ENCODE data around the gene MZT1. TPM values are rescaled to one million over a fixed set of nuclear protein-coding genes. Genes with fewer than 3 reads are reported as not detected.

The MZT1 gene, protein sequence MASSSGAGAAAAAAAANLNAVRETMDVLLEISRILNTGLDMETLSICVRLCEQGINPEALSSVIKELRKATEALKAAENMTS
- 8.6 to 16.3 TPM (median 13.4 TPM) in 5 replicates for total RNA-seq (2022; extraction: Qiagen RNA extraction; ENCODE audit: low read depth)

DNA sequence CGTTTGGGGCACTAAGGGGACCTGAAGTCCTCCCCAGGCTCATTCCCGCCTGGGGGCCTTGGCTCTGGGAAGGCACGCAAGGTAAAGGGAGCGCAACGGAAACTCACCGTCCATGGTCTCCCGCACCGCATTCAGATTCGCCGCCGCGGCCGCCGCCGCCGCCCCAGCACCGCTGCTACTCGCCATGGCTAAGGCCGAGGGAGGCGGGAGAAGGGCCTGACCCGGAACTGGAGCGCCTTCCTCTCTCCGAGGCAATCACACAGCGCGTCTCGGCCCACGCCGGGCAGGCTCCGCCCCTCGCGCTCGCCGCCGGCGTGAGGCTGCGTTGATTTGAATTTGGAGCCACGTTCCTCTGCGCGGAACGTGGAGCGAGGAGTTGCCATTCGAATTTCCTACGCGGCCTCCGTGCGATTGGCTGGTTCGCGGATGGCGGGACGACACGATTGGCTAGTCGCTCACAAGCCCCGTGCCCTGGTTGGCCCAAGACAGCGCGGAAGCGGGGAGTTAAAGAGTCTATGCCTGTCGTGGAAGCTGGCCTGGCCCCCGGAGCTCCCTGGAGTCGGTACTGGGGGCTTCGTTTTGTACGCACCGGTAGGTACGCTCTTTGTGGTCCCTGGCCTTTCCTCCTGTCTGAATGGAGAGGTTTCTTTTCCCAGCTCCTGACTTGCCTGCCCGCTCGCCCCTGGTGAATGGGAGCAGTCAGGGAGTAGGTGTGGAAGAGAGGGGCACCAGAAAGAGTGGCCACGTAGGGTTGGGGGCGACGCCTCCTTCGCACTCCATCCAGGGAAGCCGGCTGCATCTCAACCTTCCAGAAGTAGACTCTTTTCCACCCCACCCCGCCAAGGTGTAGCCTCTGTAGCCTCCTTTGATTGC is at the start of gene MZT1, which contains the start of gene BORA:
TSS of gene MZT1 (minus strand) at position 213 of the 873 bp plus-strand sequence. CDS start at position 186, 27 bp downstream.
TSS of gene BORA (plus strand) at position 507 of the 873 bp plus-strand sequence. CDS start 1,018 bp downstream, outside the sequence.

Other genes starting within 250 kb of the MZT1 start
- gene BORA, start 294 bp upstream of the MZT1 start, total RNA-seq (2022; extraction: Qiagen RNA extraction; ENCODE audit: low read depth), result 7.7 to 12.2 TPM (median 8.5 TPM) in 5 replicates
- gene DIS3, start 54.3 kb upstream of the MZT1 start, total RNA-seq (2022; extraction: Qiagen RNA extraction; ENCODE audit: low read depth), result 18.0 to 23.2 TPM (median 20.0 TPM) in 5 replicates
- 4.3 to 6.6 TPM (median 6.2 TPM) in 5 replicates for gene PIBF1, start 54.5 kb upstream of the MZT1 start, total RNA-seq (2022; extraction: Qiagen RNA extraction; ENCODE audit: low read depth)

Data from A549 treated with CpdA at 1 μM for 4 hours (cell line).